K562 (cell line): ENCODE measurements around the gene RPL22. TPM values are rescaled to one million over a fixed set of nuclear protein-coding genes. Genes with fewer than 3 reads are reported as not detected.

Experiments
- CBX5 ChIP-seq: IDR thresholded peaks from 2 replicates; pipeline ENCODE4 v1.6.1; 2014; ENCODE audit warnings: low read depth, borderline replicate concordance
- CREM ChIP-seq: IDR thresholded peaks from 2 replicates; pipeline ENCODE4 v1.6.1; 2014; ENCODE audit warnings: antibody characterized with exemption, low read depth
- FUS ChIP-seq: fragments of 200-400 bp; formaldehyde crosslinking; optimal IDR thresholded peaks from 2 replicates; pipeline ENCODE3; 2017; ENCODE audit warnings: low read depth, low read length
- GTF2F1 ChIP-seq: IDR thresholded peaks from 2 replicates; pipeline ENCODE4 v1.6.1; 2011; ENCODE audit warnings: low read depth, low read length, improper control_type of control experiment
- KHSRP ChIP-seq: fragments of 450-650 bp; IDR thresholded peaks from 2 replicates; pipeline ENCODE4 v1.6.1; 2017
- MEF2A ChIP-seq: IDR thresholded peaks from 2 replicates; pipeline ENCODE4 v1.6.1; 2011; ENCODE audit warnings: low read depth, mild to moderate bottlenecking, low read length, moderate library complexity; ENCODE audit not compliant: control insufficient read depth
- NFIC ChIP-seq: fragments of 450-650 bp; IDR thresholded peaks from 2 replicates; pipeline ENCODE4 v1.6.1; 2017; ENCODE audit warnings: mild to moderate bottlenecking, inconsistent platforms
- PRMT5 ChIP-seq: sonication (generic); formaldehyde crosslinking; IDR thresholded peaks from 2 replicates; pipeline ENCODE4 v1.5.0; 2020; ENCODE audit warnings: missing genetic modification reagents
- SRF ChIP-seq, 2 experiments: fragments of 250-450, 450-650 bp in 1 of 2; sonication (Bioruptor Pico) in 1 of 2; sonication (generic) in 1 of 2; formaldehyde crosslinking; IDR thresholded peaks; 2 replicates each; pipeline versions ENCODE4 v1.5.0 to v1.5.1; 2020 to 2022; ENCODE audit warnings: mild to moderate bottlenecking in 1 of 2, missing genetic modification reagents in 1 of 2
- SRSF7 ChIP-seq: fragments of 200-400 bp; formaldehyde crosslinking; optimal IDR thresholded peaks from 2 replicates; pipeline ENCODE3; 2017; ENCODE audit warnings: mild to moderate bottlenecking, low read depth, low read length
- THAP12 ChIP-seq: fragments of 250-450 bp; sonication (Bioruptor Pico); IDR thresholded peaks from 2 replicates; pipeline ENCODE4 v1.9.0; 2021; ENCODE audit warnings: mild to moderate bottlenecking, inconsistent platforms
- TRIM24 ChIP-seq, 2 experiments: fragments of 450-650 bp; IDR thresholded peaks; 2 replicates each; pipeline ENCODE4 v1.6.1; 2016
- VEZF1 ChIP-seq: fragments of 200-800 bp; sonication (Bioruptor generic); IDR thresholded peaks from 2 replicates; pipeline ENCODE4 v1.6.1; 2017; ENCODE audit warnings: missing genetic modification characterization, missing compliant biosample characterization
- ZFX ChIP-seq: sonication (generic); formaldehyde crosslinking; IDR thresholded peaks from 2 replicates; pipeline ENCODE4 v1.8.0; 2022; ENCODE audit warnings: mild to moderate bottlenecking, missing genetic modification reagents, moderate library complexity
- ZNF449 ChIP-seq: fragments of 250-450 bp; sonication (Bioruptor Pico); IDR thresholded peaks from 2 replicates; pipeline ENCODE4 v1.8.0; 2022; ENCODE audit warnings: moderate library complexity, mild to moderate bottlenecking, inconsistent platforms
- ZNF609 ChIP-seq: sonication (generic); formaldehyde crosslinking; IDR thresholded peaks from 2 replicates; pipeline ENCODE4 v1.8.1; 2023; ENCODE audit warnings: missing genetic modification reagents, mild to moderate bottlenecking, borderline replicate concordance
- ZNF778 ChIP-seq: fragments of 450-650 bp; formaldehyde crosslinking; IDR thresholded peaks from 2 replicates; pipeline ENCODE4 v1.4.0; 2020; ENCODE audit warnings: mild to moderate bottlenecking, moderate library complexity
- polyA plus RNA-seq, 8 experiments: library from polyadenylated mRNA; depleted of rRNA in 4 of 8; stranded (reverse) in 5 of 8; unstranded in 3 of 8; fragments of >200 nt; fragmentation: Nextera tagmentation in 2 of 8; fragmentation: Illumina TruSeq in 1 of 8; extraction: Ambion mirVana in 2 of 8; extraction: Trizol in 1 of 8; gene quantifications; 2 replicates each; pipeline versions ENCODE4 v1.2.1 to v1.2.3, GENCODE V29; 2011 to 2014; ENCODE audit warnings: inconsistent platforms in 1 of 8, missing spikeins in 1 of 8
- total RNA-seq, 7 experiments: library from RNA; depleted of rRNA in 6 of 7; stranded (reverse); fragments of >200 nt in 6 of 7; fragmentation: Illumina TruSeq in 2 of 7; extraction: Trizol in 2 of 7; gene quantifications; 2 replicates each; pipeline versions ENCODE4 v1.2.1 to v1.2.3, GENCODE V29; 2011 to 2021; ENCODE audit warnings: low replicate concordance in 1 of 7

Gene RPL22
- total and polyA plus RNA-seq, 9 of the 15 experiments (the other 6 are each of a cell fraction or from before 2014, with no cell fraction given) = 467 to 1,165 (median 607) TPM

- TF ChIP-seq THAP12 (CRISPR knock-in tag) (0 out of 2 replicates have a peak, but pooled peaks have one; percentile 49), PRMT5 (no peak), ZNF778 (CRISPR knock-in tag) (no peak), GTF2F1 (no peak), TRIM24 (IDR thresholded peaks at IDR 0.05) (no peak), KHSRP (no peak), SRF (CRISPR knock-in tag; IDR thresholded peaks at IDR 0.05) (no peak), NFIC (peak; percentile 49), CBX5 (no peak), ZFX (CRISPR knock-in tag) (no peak), CREM (no peak), MEF2A (peak; percentile 29; the same call in 1 of the 2 replicates), FUS (no peak), SRSF7 (no peak), ZNF449 (no peak), VEZF1 (CRISPR knock-in tag) (no peak), ZNF609 (CRISPR knock-in tag) (no peak)
These were observed 15.8 kb downstream of the RPL22 start (continued) for GRCh38 chr1:6183520-6183989.
